K562 (cell line): ENCODE measurements around the gene VPS9D1. TPM values are rescaled to one million over a fixed set of nuclear protein-coding genes. Genes with fewer than 3 reads are reported as not detected.

Experiments used
- ATAC-seq: fragments of 200-7000 bp; cut with Tn5 transposase; 3 replicates; pipeline ENCODE4 v1.9.1; 2020; ENCODE audit warnings: moderate library complexity
- BruUV-seq: library from RNA; stranded (reverse); fragments of 400-500 nt; replicated peaks from 2 replicates; lab custom pipeline; 2021; lab: Mats Ljungman, UMichigan
- CTCF ChIA-PET: fragments of 300-600 bp; formaldehyde crosslinking; extraction: SDS; loops from one replicate; lab custom pipeline; 2021; ENCODE audit warnings: low intra/inter-chr PET ratio; lab: Yijun Ruan, JAX
- POLR2A ChIA-PET: fragments of 300-600, 350-650 bp; sonication (Branson Sonifier 250); formaldehyde crosslinking; extraction: SDS; loops from one replicate; lab custom pipeline; 2021; ENCODE audit warnings: antibody characterized with exemption, inconsistent platforms; lab: Yijun Ruan, JAX
- DNase-seq, 4 experiments: peaks; one replicate each; pipeline versions ENCODE4 v3.0.0 to v3.0.0-alpha.2; 2011 to 2018; ENCODE audit warnings: low spot score in 3 of 4, mixed read lengths in 3 of 4; ENCODE audit errors: extremely low read depth in 1 of 4
- FAIRE-seq: peaks from 2 replicates; lab custom pipeline; 2011; peaks lifted over from hg19 to GRCh38; lab: Jason Lieb, UNC
- H2AFZ ChIP-seq: 2 replicates; pipeline ENCODE4 v1.6.0; 2011; ENCODE audit warnings: low read depth, low read length, control low read depth, inconsistent platforms
- H3K27ac ChIP-seq: fragments of 200-600 bp; 3 replicates; pipeline ENCODE4 v1.8.0; 2011; ENCODE audit warnings: low read depth, mild to moderate bottlenecking, control low read depth, inconsistent platforms, low read length, moderate library complexity, mixed read lengths; ENCODE audit errors: extremely low read depth
- H3K27me3 ChIP-seq, 2 experiments: fragments of 300-600 bp in 1 of 2; 2 replicates in 1 of 2; 3 replicates in 1 of 2; pipeline versions ENCODE4 v1.6.0 to v1.8.0; 2011; ENCODE audit warnings: inconsistent platforms in 2 of 2, low read length in 2 of 2, mild to moderate bottlenecking in 1 of 2, mixed read lengths in 1 of 2, moderate library complexity in 1 of 2; ENCODE audit not compliant: control insufficient read depth in 2 of 2, insufficient read depth in 2 of 2
- H3K36me3 ChIP-seq: fragments of 300-600 bp; 3 replicates; pipeline ENCODE4 v1.8.0; 2011; ENCODE audit warnings: mild to moderate bottlenecking, low read length, inconsistent platforms; ENCODE audit not compliant: control insufficient read depth, insufficient read depth
- H3K4me1 ChIP-seq, 2 experiments: fragments of 200-600 bp in 1 of 2; replicated peaks in 1 of 2; 2 replicates in 1 of 2; 3 replicates in 1 of 2; pipeline versions ENCODE4 v1.5.1 to v1.8.0; 2011; ENCODE audit warnings: inconsistent platforms in 2 of 2, low read length in 2 of 2, mild to moderate bottlenecking in 1 of 2, mixed read lengths in 1 of 2, moderate library complexity in 1 of 2; ENCODE audit not compliant: control insufficient read depth in 2 of 2, insufficient read depth in 2 of 2
- H3K4me2 ChIP-seq: 2 replicates; pipeline ENCODE4 v1.6.1; 2011; ENCODE audit warnings: low read length, control low read depth, inconsistent platforms, mixed read lengths; ENCODE audit not compliant: insufficient read depth
- H3K4me3 ChIP-seq: fragments of 200-600 bp; sonication (generic), shearing (Covaris generic); 2 replicates; pipeline ENCODE4 v1.5.1; 2016; ENCODE audit warnings: control low read depth, inconsistent platforms
- H3K79me2 ChIP-seq: fragments of 200-600 bp; 3 replicates; pipeline ENCODE4 v1.8.0; 2011; ENCODE audit warnings: low read length, inconsistent platforms; ENCODE audit not compliant: control insufficient read depth, insufficient read depth
- H3K9ac ChIP-seq, 2 experiments: 2 replicates each; pipeline versions ENCODE4 v1.6.0 to v1.6.1; 2011; ENCODE audit warnings: low read depth in 2 of 2, low read length in 2 of 2, control low read depth in 1 of 2, inconsistent platforms in 1 of 2, mild to moderate bottlenecking in 1 of 2, mixed read lengths in 1 of 2; ENCODE audit not compliant: insufficient read depth in 1 of 2
- H3K9me1 ChIP-seq: one replicate; pipeline ENCODE4 v1.6.0; 2011; ENCODE audit warnings: inconsistent platforms, mild to moderate bottlenecking, low read length, moderate library complexity; ENCODE audit not compliant: control insufficient read depth, insufficient read depth
- H3K9me3 ChIP-seq: replicated peaks from 2 replicates; pipeline ENCODE4 v1.5.1; 2011; ENCODE audit warnings: low read depth, low read length, inconsistent platforms; ENCODE audit not compliant: control insufficient read depth, insufficient read depth
- H4K20me1 ChIP-seq: replicated peaks from 2 replicates; pipeline ENCODE4 v1.6.1; 2011; ENCODE audit warnings: low read length, inconsistent platforms, mixed read lengths; ENCODE audit not compliant: control insufficient read depth, insufficient read depth
- ARHGAP35 ChIP-seq: fragments of 450-650 bp; IDR thresholded peaks from 2 replicates; pipeline ENCODE4 v1.6.1; 2018; ENCODE audit not compliant: partially characterized antibody
- CBX5 ChIP-seq: IDR thresholded peaks from 2 replicates; pipeline ENCODE4 v1.6.1; 2014; ENCODE audit warnings: low read depth, borderline replicate concordance
- DDX20 ChIP-seq: fragments of 450-650 bp; IDR thresholded peaks from 2 replicates; pipeline ENCODE4 v1.6.1; 2016; ENCODE audit warnings: missing genetic modification characterization, low read depth, mild to moderate bottlenecking, missing compliant biosample characterization, moderate library complexity
- FOXJ3 ChIP-seq: sonication (generic); formaldehyde crosslinking; IDR thresholded peaks from 2 replicates; pipeline ENCODE4 v1.4.0; 2020; ENCODE audit warnings: mild to moderate bottlenecking, missing genetic modification reagents
- KDM2B ChIP-seq: fragments of 250-450 bp; sonication (Bioruptor Pico); IDR thresholded peaks from 2 replicates; pipeline ENCODE4 v1.8.0; 2021; ENCODE audit warnings: mild to moderate bottlenecking, moderate library complexity
- POLR2A ChIP-seq: fragments of 450-650 bp; conservative IDR thresholded peaks from 2 replicates; pipeline ENCODE4 v1.6.1; 2016
- RBM22 ChIP-seq: fragments of 200-400 bp; formaldehyde crosslinking; IDR thresholded peaks from 2 replicates; pipeline ENCODE4 v1.6.1; 2018; ENCODE audit warnings: low read length, low read depth; ENCODE audit not compliant: poor library complexity, severe bottlenecking
- STAG1 ChIP-seq: sonication (generic); formaldehyde crosslinking; IDR thresholded peaks from 2 replicates; pipeline ENCODE4 v1.5.0; 2020; ENCODE audit warnings: missing genetic modification reagents, borderline replicate concordance
- TCF7L2 ChIP-seq: fragments of 150-350 bp; IDR thresholded peaks from 2 replicates; pipeline ENCODE4 v1.6.1; 2016; ENCODE audit warnings: low read depth, mild to moderate bottlenecking, low read length, moderate library complexity
- ZFX ChIP-seq: sonication (generic); formaldehyde crosslinking; IDR thresholded peaks from 2 replicates; pipeline ENCODE4 v1.8.0; 2022; ENCODE audit warnings: mild to moderate bottlenecking, missing genetic modification reagents, moderate library complexity
- ZNF408 ChIP-seq: fragments of 250-450 bp; sonication (Bioruptor Pico); IDR thresholded peaks from 2 replicates; pipeline ENCODE4 v1.4.0; 2020; ENCODE audit warnings: low read depth, mild to moderate bottlenecking, moderate library complexity
- ZNF699 ChIP-seq: fragments of 250-450 bp; sonication (Bioruptor Pico); IDR thresholded peaks from 2 replicates; pipeline ENCODE4 v1.8.0; 2021; ENCODE audit warnings: mild to moderate bottlenecking, moderate library complexity; ENCODE audit not compliant: insufficient replicate concordance
- ZNF830 ChIP-seq: fragments of 250-450 bp; sonication (Bioruptor Pico); IDR thresholded peaks from 2 replicates; pipeline ENCODE4 v1.5.0; 2021; ENCODE audit warnings: mild to moderate bottlenecking
- WGBS: fragments of 100-300 bp; shearing (Covaris generic); methylation state at CpG from one replicate; pipeline ENCODE4 v1.1.6; 2016; ENCODE audit warnings: low coverage, mixed read lengths; ENCODE audit not compliant: insufficient coverage; ENCODE audit errors: missing lambda C conversion rate; 5-methylcytosine and 5-hydroxymethylcytosine counted together
- in situ Hi-C: fragments of 300-500 bp; cut with MboI; formaldehyde crosslinking; loops from 4 replicates; pipeline ENCODE4 v1.15.0; 2018; ENCODE audit warnings: inconsistent platforms, mixed read lengths
- intact Hi-C: fragments of 100-400 bp; cut with micrococcal nuclease; formaldehyde crosslinking; loops from 2 replicates; pipeline ENCODE4 v1.14.2; 2022
- polyA plus RNA-seq, 8 experiments: library from polyadenylated mRNA; depleted of rRNA in 4 of 8; stranded (reverse) in 5 of 8; unstranded in 3 of 8; fragments of >200 nt; fragmentation: Nextera tagmentation in 2 of 8; fragmentation: Illumina TruSeq in 1 of 8; extraction: Ambion mirVana in 2 of 8; extraction: Trizol in 1 of 8; gene quantifications; 2 replicates each; pipeline versions ENCODE4 v1.2.1 to v1.2.3, GENCODE V29; 2011 to 2014; ENCODE audit warnings: inconsistent platforms in 1 of 8, missing spikeins in 1 of 8
- total RNA-seq, 7 experiments: library from RNA; depleted of rRNA in 6 of 7; stranded (reverse); fragments of >200 nt in 6 of 7; fragmentation: Illumina TruSeq in 2 of 7; extraction: Trizol in 2 of 7; gene quantifications; 2 replicates each; pipeline versions ENCODE4 v1.2.1 to v1.2.3, GENCODE V29; 2011 to 2021; ENCODE audit warnings: low replicate concordance in 1 of 7
- TF ChIP-seq, protein P1 (sequence below): sonication (generic); formaldehyde crosslinking; IDR thresholded peaks from 2 replicates; pipeline ENCODE4 v1.8.1; 2022; ENCODE audit warnings: missing genetic modification reagents
- TF ChIP-seq, protein P2 (sequence below): fragments of 450-650 bp; IDR thresholded peaks from 2 replicates; pipeline ENCODE4 v1.6.1; 2018; ENCODE audit warnings: mild to moderate bottlenecking, low read depth; ENCODE audit not compliant: partially characterized antibody
- TF ChIP-seq, protein P3 (sequence below): fragments of 250-450 bp; sonication (Bioruptor Pico); IDR thresholded peaks from 2 replicates; pipeline ENCODE4 v1.5.0; 2021; ENCODE audit warnings: mild to moderate bottlenecking, borderline replicate concordance

The VPS9D1 gene
- total and polyA plus RNA-seq, 9 of the 15 experiments (the other 6 are each of a cell fraction or from before 2014, with no cell fraction given): 0.33 to 3.1 (median 1.1) TPM

DNA sequence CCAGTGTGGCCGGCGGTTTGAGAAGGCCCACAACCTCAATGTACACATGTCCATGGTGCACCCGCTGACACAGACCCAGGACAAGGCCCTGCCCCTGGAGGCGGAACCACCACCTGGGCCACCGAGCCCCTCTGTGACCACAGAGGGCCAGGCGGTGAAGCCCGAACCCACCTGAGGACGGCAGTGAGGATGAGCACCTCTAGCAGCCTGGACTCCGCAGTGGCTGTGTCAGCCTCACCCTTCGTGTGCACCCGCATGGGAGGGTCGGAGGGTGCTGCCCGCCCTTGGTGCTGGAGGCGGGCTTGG lies 17.3 kb upstream of the VPS9D1 start:
- intact Hi-C loops: no loop called here
- no peak for TF ChIP-seq DDX20 (tag)
- no peak for TF ChIP-seq ZNF830 (CRISPR knock-in tag)
- TF ChIP-seq CBX5: no peak
- no peak for TF ChIP-seq TCF7L2
- TF ChIP-seq STAG1: no peak
- peak; percentile 68 for TF ChIP-seq POLR2A
- TF ChIP-seq ZNF699 (CRISPR knock-in tag): no peak
- TF ChIP-seq, protein P1, sequence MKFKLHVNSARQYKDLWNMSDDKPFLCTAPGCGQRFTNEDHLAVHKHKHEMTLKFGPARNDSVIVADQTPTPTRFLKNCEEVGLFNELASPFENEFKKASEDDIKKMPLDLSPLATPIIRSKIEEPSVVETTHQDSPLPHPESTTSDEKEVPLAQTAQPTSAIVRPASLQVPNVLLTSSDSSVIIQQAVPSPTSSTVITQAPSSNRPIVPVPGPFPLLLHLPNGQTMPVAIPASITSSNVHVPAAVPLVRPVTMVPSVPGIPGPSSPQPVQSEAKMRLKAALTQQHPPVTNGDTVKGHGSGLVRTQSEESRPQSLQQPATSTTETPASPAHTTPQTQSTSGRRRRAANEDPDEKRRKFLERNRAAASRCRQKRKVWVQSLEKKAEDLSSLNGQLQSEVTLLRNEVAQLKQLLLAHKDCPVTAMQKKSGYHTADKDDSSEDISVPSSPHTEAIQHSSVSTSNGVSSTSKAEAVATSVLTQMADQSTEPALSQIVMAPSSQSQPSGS (CRISPR knock-in tag): no peak
- peak; percentile 97 for TF ChIP-seq RBM22
- TF ChIP-seq, protein P2, sequence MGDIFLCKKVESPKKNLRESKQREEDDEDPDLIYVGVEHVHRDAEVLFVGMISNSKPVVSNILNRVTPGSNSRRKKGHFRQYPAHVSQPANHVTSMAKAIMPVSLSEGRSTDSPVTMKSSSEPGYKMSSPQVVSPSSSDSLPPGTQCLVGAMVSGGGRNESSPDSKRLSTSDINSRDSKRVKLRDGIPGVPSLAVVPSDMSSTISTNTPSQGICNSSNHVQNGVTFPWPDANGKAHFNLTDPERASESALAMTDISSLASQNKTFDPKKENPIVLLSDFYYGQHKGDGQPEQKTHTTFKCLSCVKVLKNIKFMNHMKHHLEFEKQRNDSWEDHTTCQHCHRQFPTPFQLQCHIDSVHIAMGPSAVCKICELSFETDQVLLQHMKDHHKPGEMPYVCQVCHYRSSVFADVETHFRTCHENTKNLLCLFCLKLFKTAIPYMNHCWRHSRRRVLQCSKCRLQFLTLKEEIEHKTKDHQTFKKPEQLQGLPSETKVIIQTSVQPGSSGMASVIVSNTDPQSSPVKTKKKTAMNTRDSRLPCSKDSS: no peak
- TF ChIP-seq ZFX: 0 out of 2 replicates have a peak, but pooled peaks have one; percentile 14
- TF ChIP-seq, protein P3, sequence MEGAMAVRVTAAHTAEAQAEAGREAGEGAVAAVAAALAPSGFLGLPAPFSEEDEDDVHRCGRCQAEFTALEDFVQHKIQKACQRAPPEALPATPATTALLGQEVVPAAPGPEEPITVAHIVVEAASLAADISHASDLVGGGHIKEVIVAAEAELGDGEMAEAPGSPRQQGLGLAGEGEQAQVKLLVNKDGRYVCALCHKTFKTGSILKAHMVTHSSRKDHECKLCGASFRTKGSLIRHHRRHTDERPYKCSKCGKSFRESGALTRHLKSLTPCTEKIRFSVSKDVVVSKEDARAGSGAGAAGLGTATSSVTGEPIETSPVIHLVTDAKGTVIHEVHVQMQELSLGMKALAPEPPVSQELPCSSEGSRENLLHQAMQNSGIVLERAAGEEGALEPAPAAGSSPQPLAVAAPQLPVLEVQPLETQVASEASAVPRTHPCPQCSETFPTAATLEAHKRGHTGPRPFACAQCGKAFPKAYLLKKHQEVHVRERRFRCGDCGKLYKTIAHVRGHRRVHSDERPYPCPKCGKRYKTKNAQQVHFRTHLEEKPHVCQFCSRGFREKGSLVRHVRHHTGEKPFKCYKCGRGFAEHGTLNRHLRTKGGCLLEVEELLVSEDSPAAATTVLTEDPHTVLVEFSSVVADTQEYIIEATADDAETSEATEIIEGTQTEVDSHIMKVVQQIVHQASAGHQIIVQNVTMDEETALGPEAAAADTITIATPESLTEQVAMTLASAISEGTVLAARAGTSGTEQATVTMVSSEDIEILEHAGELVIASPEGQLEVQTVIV: no peak
- no peak for TF ChIP-seq FOXJ3 (CRISPR knock-in tag)
- TF ChIP-seq ARHGAP35: no peak
- no peak for TF ChIP-seq KDM2B (CRISPR knock-in tag)
- no peak for TF ChIP-seq ZNF408 (CRISPR knock-in tag)

More for the DNA sequence above, 17.3 kb upstream of the VPS9D1 start:
- no peak overlapping the region for H3K27ac ChIP-seq
- H3K9ac ChIP-seq: peak overlapping the region in 1 of 2 experiments; percentile 14; a peak in 1 of 4 replicates
- ChIA-PET POLR2A (interaction anchor here (0.8 to 5.4 kb wide), 5 partner anchors 9 to 35 kb away, joined by 3 to 37 read pairs (median 4); no protein-coding TSS in a partner anchor), CTCF (no interaction called here)
- DNase-seq: no peak
- 0 out of 3 replicates have a peak, but pooled peaks cover 3% of the 10 kb centered on the region for H3K79me2 ChIP-seq
- no peak overlapping the region for H3K4me3 ChIP-seq
- no peaks in the 10 kb centered on the region for H3K9me3 ChIP-seq
- H3K9me1 ChIP-seq: no peaks in the 10 kb centered on the region
- peak; percentile 6; the same call in 2 of the 3 replicates for ATAC-seq
- BruUV-seq: no TSS peak
- no peak overlapping the region for H2AFZ ChIP-seq
- H3K36me3 ChIP-seq: peaks cover 96% of the 10 kb centered on the region
- no peak for FAIRE-seq
- peaks cover 0 to 7% of the 10 kb centered on the region in 2 experiments; a peak in 1 of 5 replicates for H3K4me1 ChIP-seq
- WGBS: 93% methylated on average over 11 of the region's 14 CpGs
- H3K27me3 ChIP-seq: no peaks in the 10 kb centered on the region
- H4K20me1 ChIP-seq: peaks cover 6% of the 10 kb centered on the region; the same call in 1 of the 2 replicates
- H3K4me2 ChIP-seq: no peak overlapping the region
- in situ Hi-C loops: no loop called here
